Glutamatergic neuron (in vitro differentiated cells): ENCODE data around the gene ARHGEF40. TPM values are rescaled to one million over a fixed set of nuclear protein-coding genes. Genes with fewer than 3 reads are reported as not detected.

Source experiments
- DNase-seq: peaks from one replicate; pipeline ENCODE4 v3.0.0; 2022
- H3K27ac Mint-ChIP-seq: one replicate; pipeline ENCODE4 v1.8.0; 2020; ENCODE audit warnings: mild to moderate bottlenecking, mixed read lengths, inconsistent platforms; ENCODE audit not compliant: unreplicated experiment
- H3K27me3 Mint-ChIP-seq: one replicate; pipeline ENCODE4 v1.8.0; 2020; ENCODE audit warnings: mild to moderate bottlenecking, moderate library complexity, mixed read lengths, inconsistent platforms; ENCODE audit not compliant: unreplicated experiment
- H3K36me3 Mint-ChIP-seq: one replicate; pipeline ENCODE4 v1.8.0; 2020; ENCODE audit warnings: mild to moderate bottlenecking, mixed read lengths, inconsistent platforms; ENCODE audit not compliant: unreplicated experiment
- H3K4me1 Mint-ChIP-seq: one replicate; pipeline ENCODE4 v1.8.0; 2020; ENCODE audit warnings: mild to moderate bottlenecking, low read depth, mixed read lengths, inconsistent platforms; ENCODE audit not compliant: unreplicated experiment
- H3K4me3 Mint-ChIP-seq: one replicate; pipeline ENCODE4 v1.8.0; 2020; ENCODE audit warnings: mild to moderate bottlenecking, mixed read lengths, inconsistent platforms; ENCODE audit not compliant: unreplicated experiment
- H3K9me3 Mint-ChIP-seq: one replicate; pipeline ENCODE4 v1.8.0; 2020; ENCODE audit warnings: mild to moderate bottlenecking, moderate library complexity, mixed read lengths, inconsistent platforms; ENCODE audit not compliant: unreplicated experiment
- total RNA-seq: library from RNA; stranded (reverse); fragmentation: NEBNext Ultra II Directional; extraction: Animal tissue kit (Norgen Biotek cat#: 25700); gene quantifications from one replicate; pipeline ENCODE4 v1.2.1, GENCODE V29; 2021; ENCODE audit not compliant: unreplicated experiment
- TF ChIP-seq, protein P1 (sequence below): fragments of 200-600 bp; sonication (generic); IDR thresholded peaks from one replicate; pipeline ENCODE4 v1.5.0; 2021; ENCODE audit not compliant: partially characterized antibody, unreplicated experiment

Gene ARHGEF40
- total RNA-seq, 1 donor from 2014 or later = 42.4 TPM

DNA sequence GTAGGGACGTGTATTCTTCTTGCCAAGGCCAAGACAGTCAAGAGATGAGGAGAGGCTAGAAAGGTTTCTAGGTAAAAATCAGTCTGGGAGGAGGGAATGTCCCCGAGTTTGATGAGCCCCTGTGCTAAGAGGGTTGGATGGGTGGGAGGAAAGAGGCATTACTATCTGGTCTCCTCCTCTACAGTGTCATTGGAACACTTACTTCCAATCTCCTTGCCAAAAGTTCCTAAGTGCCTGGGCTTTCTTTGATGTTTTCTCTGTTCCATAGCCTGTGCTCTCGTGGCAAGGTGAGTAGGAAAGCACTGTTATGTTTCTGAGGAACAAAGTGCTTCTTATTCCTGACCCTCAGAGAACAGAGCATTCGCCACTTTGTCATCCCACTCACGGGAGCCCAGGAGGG lies 35.4 kb upstream of the ARHGEF40 start, which contains the start of gene RNASE13:
Gene RNASE13 (minus strand): TSS at position 101 of the 400 bp plus-strand sequence. CDS start 519 bp downstream, outside the sequence.
- peaks cover 6% of the 10 kb centered on the region for H3K27me3 Mint-ChIP-seq
- no peak within 1 kb of the TSS for H3K27ac Mint-ChIP-seq
- H3K4me3 Mint-ChIP-seq = no peak within 1 kb of the TSS

DNA sequence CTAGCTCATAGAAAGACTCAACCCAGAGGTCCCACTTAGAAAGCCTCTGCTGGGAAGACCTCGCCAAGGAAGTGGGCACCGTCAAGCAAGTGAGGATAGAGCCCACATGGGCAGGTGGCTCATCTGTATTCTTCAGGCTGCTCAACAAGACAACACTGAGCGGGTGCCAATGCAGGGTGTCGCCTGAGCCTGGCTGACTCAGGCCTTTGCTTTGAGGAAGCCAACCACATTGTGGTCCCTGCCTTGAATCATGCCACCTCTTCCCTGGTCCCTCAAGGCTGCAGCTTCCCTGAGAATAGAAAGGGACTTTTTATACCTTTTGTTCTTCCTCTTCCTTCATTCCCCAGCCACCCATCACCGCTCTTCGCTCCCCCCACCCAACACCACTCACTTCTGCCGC lies 33.4 kb upstream of the ARHGEF40 start:
- TF ChIP-seq, protein P1, sequence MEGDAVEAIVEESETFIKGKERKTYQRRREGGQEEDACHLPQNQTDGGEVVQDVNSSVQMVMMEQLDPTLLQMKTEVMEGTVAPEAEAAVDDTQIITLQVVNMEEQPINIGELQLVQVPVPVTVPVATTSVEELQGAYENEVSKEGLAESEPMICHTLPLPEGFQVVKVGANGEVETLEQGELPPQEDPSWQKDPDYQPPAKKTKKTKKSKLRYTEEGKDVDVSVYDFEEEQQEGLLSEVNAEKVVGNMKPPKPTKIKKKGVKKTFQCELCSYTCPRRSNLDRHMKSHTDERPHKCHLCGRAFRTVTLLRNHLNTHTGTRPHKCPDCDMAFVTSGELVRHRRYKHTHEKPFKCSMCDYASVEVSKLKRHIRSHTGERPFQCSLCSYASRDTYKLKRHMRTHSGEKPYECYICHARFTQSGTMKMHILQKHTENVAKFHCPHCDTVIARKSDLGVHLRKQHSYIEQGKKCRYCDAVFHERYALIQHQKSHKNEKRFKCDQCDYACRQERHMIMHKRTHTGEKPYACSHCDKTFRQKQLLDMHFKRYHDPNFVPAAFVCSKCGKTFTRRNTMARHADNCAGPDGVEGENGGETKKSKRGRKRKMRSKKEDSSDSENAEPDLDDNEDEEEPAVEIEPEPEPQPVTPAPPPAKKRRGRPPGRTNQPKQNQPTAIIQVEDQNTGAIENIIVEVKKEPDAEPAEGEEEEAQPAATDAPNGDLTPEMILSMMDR = no peak
- peaks cover 5% of the 10 kb centered on the region for H3K9me3 Mint-ChIP-seq
- peaks cover 17% of the 10 kb centered on the region for H3K4me1 Mint-ChIP-seq
- no peak overlapping the region for H3K27ac Mint-ChIP-seq
- H3K4me3 Mint-ChIP-seq = no peak overlapping the region
- no peaks in the 10 kb centered on the region for H3K36me3 Mint-ChIP-seq
- DNase-seq = no peak
- peaks cover 6% of the 10 kb centered on the region for H3K27me3 Mint-ChIP-seq

More for the DNA sequence above, 35.4 kb upstream of the ARHGEF40 start, which contains the start of gene RNASE13:
- TF ChIP-seq, protein P1 = no peak
- no peak for DNase-seq
- Mint-ChIP-seq H3K4me1 (peaks cover 17% of the 10 kb centered on the region), H3K36me3 (no peaks in the 10 kb centered on the region), H3K9me3 (peaks cover 6% of the 10 kb centered on the region)

DNA sequence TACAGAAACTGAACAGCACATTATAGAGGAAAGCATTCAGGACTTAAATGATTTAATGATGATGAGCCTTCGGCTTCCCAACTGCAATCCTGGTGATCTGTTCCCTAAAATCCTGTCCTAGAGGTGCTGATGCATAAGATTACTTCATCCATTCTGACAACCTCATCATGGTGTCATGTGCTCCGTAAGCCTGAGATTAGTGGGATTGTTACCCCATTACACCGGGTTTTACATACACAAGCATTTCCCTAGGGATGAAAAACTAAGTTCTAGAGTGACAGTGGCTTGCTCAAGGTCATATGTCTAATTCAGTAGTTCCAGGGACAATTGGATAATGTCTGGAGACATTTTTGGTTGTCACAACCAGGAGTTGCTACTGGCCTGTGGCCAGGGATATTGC lies 32.9 kb upstream of the ARHGEF40 start:
- no peak overlapping the region for H3K4me3 Mint-ChIP-seq
- peaks cover 17% of the 10 kb centered on the region for H3K4me1 Mint-ChIP-seq
- no peak overlapping the region for H3K27ac Mint-ChIP-seq
- H3K27me3 Mint-ChIP-seq = peaks cover 6% of the 10 kb centered on the region
- TF ChIP-seq, protein P1 = no peak
- H3K9me3 Mint-ChIP-seq = peaks cover 6% of the 10 kb centered on the region
- DNase-seq = no peak
- no peaks in the 10 kb centered on the region for H3K36me3 Mint-ChIP-seq

DNA sequence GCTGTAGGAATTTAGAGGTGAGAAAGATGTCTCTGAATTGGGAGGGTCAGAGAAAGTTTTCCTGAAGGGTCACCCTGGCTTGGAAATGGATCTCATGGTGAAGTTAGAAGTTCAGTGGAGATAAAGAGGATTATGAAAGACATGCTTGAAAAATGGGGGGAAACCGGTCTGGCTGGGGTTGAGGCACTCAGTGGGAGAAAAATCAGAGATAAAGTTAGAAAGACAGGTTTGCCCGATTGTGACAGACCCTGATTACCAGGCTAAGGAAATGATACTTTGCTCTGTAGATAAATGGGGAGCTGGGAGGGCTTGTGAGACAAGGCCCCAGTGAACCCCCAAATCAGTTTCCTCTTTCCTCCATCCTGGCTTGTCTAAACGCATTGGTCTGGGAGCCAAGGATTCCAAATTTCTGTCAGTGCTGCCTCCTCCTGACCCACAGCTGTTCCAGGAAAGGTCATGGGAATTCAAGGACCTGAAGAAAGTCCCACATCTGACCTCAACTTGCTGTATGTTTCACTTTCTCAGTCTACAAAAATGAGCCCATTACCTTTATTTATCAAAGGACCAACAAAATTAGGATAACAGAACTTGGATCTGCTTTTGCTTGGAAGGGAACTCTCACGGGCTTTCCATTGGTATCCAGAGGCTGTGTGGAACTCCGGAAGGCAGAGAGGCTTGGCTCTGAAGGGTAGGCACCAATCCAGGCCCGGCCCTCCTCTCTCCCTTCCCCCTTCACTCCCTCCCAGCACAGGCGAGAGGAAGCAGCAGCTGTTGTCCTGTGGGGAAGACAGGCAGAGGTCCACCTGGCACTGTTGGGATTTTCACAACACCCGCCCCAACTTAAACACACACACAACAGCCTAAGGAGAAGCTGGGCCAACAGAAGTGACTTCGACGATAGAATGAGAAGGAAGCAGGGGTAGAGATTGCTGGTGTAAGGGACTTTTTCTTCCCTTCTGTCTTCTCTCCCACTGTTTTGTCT lies 31.4 kb upstream of the ARHGEF40 start:
- TF ChIP-seq, protein P1 = no peak
- H3K27me3 Mint-ChIP-seq = peaks cover 3% of the 10 kb centered on the region
- H3K4me1 Mint-ChIP-seq = peaks cover 20% of the 10 kb centered on the region
- H3K36me3 Mint-ChIP-seq = no peaks in the 10 kb centered on the region
- H3K27ac Mint-ChIP-seq = peak overlapping the region; percentile 85
- H3K4me3 Mint-ChIP-seq = peak overlapping the region; percentile 50
- peak; percentile 26 for DNase-seq
- peaks cover 8% of the 10 kb centered on the region for H3K9me3 Mint-ChIP-seq
